ENCODE results near the gene C2orf92.
"Not testable (repeated sequence)": the region's sequence is repeated elsewhere in the genome, so short reads cannot be mapped to it uniquely, and the experiment has no call there.

C2orf92 gene

DNA sequence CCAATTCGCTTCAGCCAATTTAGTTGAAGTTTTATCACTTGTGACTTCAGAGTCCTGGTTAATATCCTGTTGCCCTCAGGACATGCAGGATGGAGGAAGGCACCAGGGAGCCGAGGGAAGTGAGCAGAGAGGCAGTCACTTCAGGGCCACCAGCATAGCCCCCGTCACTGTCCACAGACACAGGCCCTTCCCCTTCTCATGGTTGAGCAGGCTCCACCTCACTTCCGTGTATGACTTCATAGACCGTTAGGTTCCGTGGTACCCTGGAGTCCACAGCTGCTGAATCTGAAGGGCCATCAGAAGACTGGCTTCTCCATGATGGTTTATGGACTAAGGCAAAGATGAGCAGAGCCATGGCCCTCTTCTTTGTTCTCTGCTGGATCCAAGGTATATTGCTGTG is at the start of gene C2orf92:
TSS of gene C2orf92 (plus strand) at position 266 of the 400 bp plus-strand sequence. CDS start at position 342, 76 bp downstream.
- no peak for DNase-seq (ENCODE audit: low spot score)

- DNase-seq (ENCODE audit: low spot score): not testable (repeated sequence)
Measured at GRCh38 chr2:97620492-97620891, 49.0 kb upstream of the C2orf92 start.

- not testable (repeated sequence) for DNase-seq (ENCODE audit: low spot score)
Measured at GRCh38 chr2:97622976-97623375, 46.5 kb upstream of the C2orf92 start.

DNA sequence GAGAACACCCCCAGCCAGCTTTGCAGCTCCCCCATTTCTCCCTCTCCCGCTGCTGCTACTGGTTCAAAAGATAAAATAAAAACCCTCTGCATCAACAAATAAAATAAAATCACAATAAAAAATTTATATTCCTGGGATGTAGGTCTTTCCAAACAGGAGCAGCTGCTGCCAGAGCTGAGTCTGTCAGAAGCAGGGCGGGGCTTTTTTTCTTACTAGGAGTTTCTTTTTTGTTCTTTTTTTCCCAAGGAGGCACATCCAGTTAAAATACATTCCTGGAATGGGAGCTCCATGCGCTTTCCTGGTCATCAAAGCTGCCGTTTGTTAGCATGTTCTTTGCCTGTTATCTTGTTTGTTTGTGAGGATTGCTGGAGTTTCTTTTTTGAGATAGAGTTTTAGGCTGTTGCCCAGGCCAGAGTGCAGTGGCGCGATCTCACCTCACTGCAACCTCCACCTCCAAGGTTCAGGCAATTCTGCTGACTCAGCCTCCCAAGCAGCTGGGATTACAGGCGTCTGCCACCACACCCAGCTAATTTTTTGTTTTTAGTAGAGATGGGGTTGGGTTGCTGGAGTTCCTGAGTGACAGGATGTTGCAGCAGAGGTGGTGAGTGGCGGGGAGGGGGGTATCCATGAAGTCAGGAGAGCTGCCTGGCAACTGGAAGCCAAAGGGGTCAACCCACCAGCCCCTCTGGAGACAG is 44.0 kb upstream of the C2orf92 start:
- DNase-seq (ENCODE audit: low spot score): not testable (repeated sequence)

DNA sequence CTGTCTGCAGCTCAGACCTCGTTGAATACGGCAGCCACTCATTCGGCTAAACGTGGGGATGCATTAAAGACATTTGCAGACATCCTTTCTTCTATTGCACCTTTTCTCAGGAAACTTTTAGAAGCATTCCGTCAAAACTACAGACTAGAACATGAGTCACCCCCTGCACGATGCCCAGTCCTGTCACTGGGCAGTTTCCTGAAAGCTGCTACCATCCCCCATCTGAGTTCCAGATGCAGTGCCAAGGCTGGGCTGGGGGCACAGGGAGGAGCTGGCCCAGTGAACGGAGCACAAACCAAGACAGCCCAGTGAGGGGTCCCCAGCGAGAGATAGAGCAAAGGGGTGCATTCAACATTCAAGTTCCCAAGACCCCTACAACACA is 43.5 kb upstream of the C2orf92 start:
- DNase-seq (ENCODE audit: low spot score): not testable (repeated sequence)

DNA sequence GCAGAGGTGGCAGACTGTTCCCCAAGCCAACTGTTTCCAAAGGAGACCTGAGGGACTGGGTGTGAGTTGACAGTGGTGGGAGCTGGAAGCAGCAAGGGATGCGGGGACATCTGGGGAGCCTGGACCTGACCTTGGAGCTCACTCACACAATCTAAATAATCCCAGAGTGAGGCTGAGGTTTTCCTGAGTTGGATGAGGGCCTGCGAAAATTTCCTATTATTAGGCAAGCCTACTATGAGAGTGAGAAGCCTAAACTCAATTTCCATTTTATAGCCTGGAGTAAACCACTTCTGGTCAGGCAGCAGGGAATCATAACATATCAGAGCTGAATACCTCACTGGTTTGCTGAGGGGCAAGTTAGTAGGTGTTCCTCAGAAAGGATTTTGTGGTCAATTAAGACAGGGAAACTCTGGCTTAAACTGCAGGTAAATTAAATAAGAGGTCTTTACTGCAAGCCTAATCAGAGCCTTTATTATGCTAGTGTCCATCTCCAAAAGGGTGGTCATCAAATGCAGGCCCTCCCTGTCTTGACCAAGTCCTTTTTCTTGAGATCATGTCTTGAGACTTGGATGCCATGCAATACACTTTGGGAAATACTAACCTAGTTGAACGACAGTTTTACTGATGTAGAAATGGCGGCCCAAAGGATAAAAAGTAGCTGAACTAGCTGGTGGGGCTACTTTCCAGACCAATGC is 25.3 kb upstream of the C2orf92 start:
- DNase-seq (ENCODE audit: low spot score): no peak

- no peak for DNase-seq (ENCODE audit: low spot score)
Measured at GRCh38 chr2:97645112-97645694, 24.3 kb upstream of the C2orf92 start.

- peak; percentile 99 for DNase-seq (ENCODE audit: low spot score)
Measured at GRCh38 chr2:97645695-97646629, 23.6 kb upstream of the C2orf92 start, which contains the start of gene COX5B. TSS of gene COX5B (plus strand) at chr2:97646062. CDS start at chr2:97646087, 25 bp downstream.

DNA sequence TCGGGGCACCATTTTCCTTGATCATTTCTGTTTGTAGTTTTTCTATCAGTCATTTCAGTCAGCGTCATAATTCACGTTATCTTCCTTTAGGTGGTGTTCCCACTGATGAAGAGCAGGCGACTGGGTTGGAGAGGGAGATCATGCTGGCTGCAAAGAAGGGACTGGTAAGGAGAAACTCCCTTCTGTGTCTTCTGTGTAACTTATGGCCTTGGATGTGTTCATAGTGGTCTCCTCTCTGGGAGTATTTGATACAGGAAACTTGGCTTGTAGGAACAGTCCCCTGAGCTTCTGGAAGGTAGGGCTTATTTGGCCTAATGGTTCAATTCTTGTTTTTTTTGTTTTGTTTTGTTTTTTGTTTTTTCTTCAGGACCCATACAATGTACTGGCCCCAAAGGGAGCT is 22.5 kb upstream of the C2orf92 start:
- no peak for DNase-seq (ENCODE audit: low spot score)

GRCh38 chr2:97651114-97651513 is 18.4 kb upstream of the C2orf92 start:
- no peak for DNase-seq (ENCODE audit: low spot score)

GRCh38 chr2:97653473-97653872 is 16.0 kb upstream of the C2orf92 start:
- no peak for DNase-seq (ENCODE audit: low spot score)

DNA sequence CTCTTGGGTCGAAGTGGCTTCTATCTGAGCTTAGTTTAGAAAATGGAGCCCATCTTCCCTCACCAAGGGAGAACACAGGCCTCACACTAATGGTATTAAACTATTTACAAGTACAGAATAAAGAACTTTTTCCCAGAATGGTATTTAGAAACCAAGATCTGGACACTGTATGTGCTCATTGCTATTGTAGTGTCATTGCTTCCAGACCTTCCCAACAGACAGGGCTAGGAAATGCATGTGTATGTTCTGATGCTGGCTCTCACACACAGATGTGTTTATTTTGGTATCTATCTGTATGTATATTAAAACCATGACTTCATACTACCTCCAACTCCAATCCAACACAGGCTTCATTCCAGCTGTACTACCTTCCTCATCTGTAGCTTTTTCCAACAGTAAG is 15.6 kb upstream of the C2orf92 start:
- DNase-seq (ENCODE audit: low spot score): no peak

DNA sequence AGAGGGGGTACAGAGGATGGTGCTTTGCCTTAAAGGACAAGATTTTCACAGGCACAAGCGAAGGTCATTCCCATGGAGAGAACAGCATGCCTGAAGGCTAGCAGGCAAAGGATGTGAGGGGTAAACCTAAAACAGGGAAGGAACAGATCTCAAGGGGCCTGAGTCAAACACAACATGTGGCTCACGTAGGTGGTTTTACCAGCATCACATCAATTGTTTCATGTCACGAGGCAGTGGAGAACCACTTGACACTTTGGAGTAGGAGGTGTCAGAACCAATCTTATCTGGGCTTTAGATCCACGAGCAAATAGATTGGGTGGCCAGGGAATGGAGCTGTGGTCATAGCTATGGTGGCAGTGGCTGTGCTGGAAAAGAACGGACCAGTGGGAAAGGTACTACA is 15.2 kb upstream of the C2orf92 start:
- DNase-seq (ENCODE audit: low spot score): no peak

GRCh38 chr2:97654791-97655190 is 14.7 kb upstream of the C2orf92 start:
- DNase-seq (ENCODE audit: low spot score): no peak

GRCh38 chr2:97656129-97656755 is 13.3 kb upstream of the C2orf92 start:
- DNase-seq (ENCODE audit: low spot score): no peak

DNA sequence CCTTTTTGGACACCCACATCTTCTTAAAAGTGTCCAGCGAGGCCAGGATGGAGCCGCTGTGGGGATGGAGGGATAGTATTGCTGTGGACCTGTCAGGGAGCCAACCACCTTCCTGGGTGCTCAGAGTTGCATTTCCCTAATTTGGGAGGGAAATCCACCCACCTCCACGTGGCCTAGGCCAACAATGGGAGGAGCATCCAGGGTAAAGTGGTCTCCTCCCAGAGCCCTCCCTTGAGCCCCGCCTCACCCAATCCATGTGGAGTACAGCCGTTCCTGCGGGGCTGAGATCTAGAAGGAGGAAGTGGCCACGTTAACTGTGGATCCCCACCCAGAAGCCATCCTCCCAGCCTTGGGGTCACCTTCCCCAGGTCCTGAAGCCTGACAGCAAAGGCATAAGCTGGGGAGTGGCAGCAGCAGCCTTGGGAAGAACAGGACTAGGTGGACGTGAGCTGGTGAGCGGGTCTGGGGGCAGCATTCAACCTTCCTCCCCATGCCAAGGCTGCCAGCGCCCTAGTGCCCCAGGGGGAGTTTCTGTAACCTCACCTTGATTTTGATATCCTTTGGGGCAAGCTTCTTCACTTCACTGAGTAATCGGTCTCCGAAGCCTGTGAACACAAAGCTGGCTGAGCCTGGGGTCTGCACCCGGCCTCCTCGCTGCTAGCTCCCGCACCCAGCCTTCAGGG is 12.5 kb upstream of the C2orf92 start:
- no peak for DNase-seq (ENCODE audit: low spot score)

- no peak for DNase-seq (ENCODE audit: low spot score)
Measured at GRCh38 chr2:97657986-97658690, 11.4 kb upstream of the C2orf92 start.

GRCh38 chr2:97658691-97659157 is 10.8 kb upstream of the C2orf92 start:
- no peak for DNase-seq (ENCODE audit: low spot score)

- DNase-seq (ENCODE audit: low spot score): no peak
Measured at GRCh38 chr2:97659256-97660043, 10.1 kb upstream of the C2orf92 start.

All from AG08396 (cell line).